Smooth muscle cell (in vitro differentiated cells): ENCODE results near the gene GTF3C1. TPM values are rescaled to one million over a fixed set of nuclear protein-coding genes. Genes with fewer than 3 reads are reported as not detected.

Experiments
- DNase-seq: peaks from one replicate; lab custom pipeline; 2025; ENCODE audit not compliant: unreplicated experiment; lab: John Stamatoyannopoulos, UW
- H2AFZ ChIP-seq: fragments of 200-600 bp; sonication (generic); 2 replicates; pipeline ENCODE4 v1.6.0; 2016; ENCODE audit warnings: antibody characterized with exemption, low read depth, mild to moderate bottlenecking
- H3F3A ChIP-seq: fragments of 200-600 bp; sonication (generic); 2 replicates; pipeline ENCODE4 v1.6.0; 2017; ENCODE audit warnings: antibody characterized with exemption, low read depth
- H3K27ac ChIP-seq: fragments of 200-600 bp; sonication (generic); 2 replicates; pipeline ENCODE4 v1.5.1; 2016; ENCODE audit warnings: low read depth, mild to moderate bottlenecking
- H3K27me3 ChIP-seq: fragments of 200-600 bp; sonication (generic); 2 replicates; pipeline ENCODE4 v1.6.1; 2016; ENCODE audit warnings: low read depth, mild to moderate bottlenecking
- H3K36me3 ChIP-seq: fragments of 200-600 bp; sonication (generic); 2 replicates; pipeline ENCODE4 v1.5.1; 2016; ENCODE audit warnings: low read depth
- H3K4me1 ChIP-seq: fragments of 200-600 bp; sonication (generic); 2 replicates; pipeline ENCODE4 v1.5.1; 2016; ENCODE audit warnings: low read depth
- H3K4me2 ChIP-seq: fragments of 200-600 bp; sonication (generic); 2 replicates; pipeline ENCODE4 v1.6.0; 2016; ENCODE audit warnings: mild to moderate bottlenecking
- H3K4me3 ChIP-seq: fragments of 200-600 bp; sonication (generic); 2 replicates; pipeline ENCODE4 v1.5.1; 2016; ENCODE audit warnings: mild to moderate bottlenecking
- H3K79me2 ChIP-seq: fragments of 200-600 bp; sonication (generic); 2 replicates; pipeline ENCODE4 v1.6.0; 2016; ENCODE audit warnings: low read depth, mild to moderate bottlenecking
- H3K9ac ChIP-seq: fragments of 200-600 bp; sonication (generic); 2 replicates; pipeline ENCODE4 v1.6.0; 2016; ENCODE audit warnings: low read depth
- H3K9me3 ChIP-seq: fragments of 200-600 bp; sonication (generic); replicated peaks from 2 replicates; pipeline ENCODE4 v1.5.1; 2016; ENCODE audit warnings: low read depth
- H4K20me1 ChIP-seq: fragments of 200-600 bp; sonication (generic); 2 replicates; pipeline ENCODE4 v1.6.0; 2016; ENCODE audit warnings: low read depth
- CTCF ChIP-seq: fragments of 200-600 bp; sonication (generic); IDR thresholded peaks from 2 replicates; pipeline ENCODE4 v1.5.1; 2017; ENCODE audit warnings: borderline replicate concordance, mild to moderate bottlenecking, antibody characterized with exemption; ENCODE audit not compliant: insufficient read depth, poor library complexity, severe bottlenecking
- WGBS: methylation state at CpG from one replicate; pipeline ENCODE4 v1.1.7; 2016; ENCODE audit warnings: low lambda C conversion rate; 5-methylcytosine and 5-hydroxymethylcytosine counted together
- polyA plus RNA-seq: library from polyadenylated mRNA; unstranded; fragments of >200 nt; fragmentation: Nextera tagmentation; extraction: Ambion mirVana; gene quantifications from 2 replicates; pipeline ENCODE4 v1.2.1, GENCODE V29; 2016
- total RNA-seq: library from RNA; depleted of rRNA; stranded (reverse); fragments of >200 nt; gene quantifications from 2 replicates; pipeline ENCODE4 v1.2.3, GENCODE V29; 2014

GTF3C1 gene
- total and polyA plus RNA-seq, 2 experiments from 2014 or later, result 47.6 to 78.5 TPM

- Histone ChIP-seq H3K36me3 (peaks cover 2% of the 10 kb centered on the region), H4K20me1 (no peaks in the 10 kb centered on the region), H3F3A (no peaks in the 10 kb centered on the region), H3K9ac (no peak overlapping the region), H3K4me1 (no peaks in the 10 kb centered on the region), H3K27me3 (no peaks in the 10 kb centered on the region), H2AFZ (no peak overlapping the region), H3K4me2 (no peak overlapping the region), H3K27ac (no peak overlapping the region), H3K79me2 (no peaks in the 10 kb centered on the region), H3K9me3 (no peaks in the 10 kb centered on the region), H3K4me3 (no peak overlapping the region)
- TF ChIP-seq CTCF, result no peak
- no peak for DNase-seq
- 95% methylated on average over 18 of the region's 18 CpGs for WGBS
Measured at GRCh38 chr16:27462200-27462845, 87.4 kb downstream of the GTF3C1 start.

GRCh38 chr16:27461483-27462171 is 88.1 kb downstream of the GTF3C1 start:
- Histone ChIP-seq H3K9me3 (no peaks in the 10 kb centered on the region), H3K9ac (no peak overlapping the region), H3K36me3 (no peaks in the 10 kb centered on the region), H3K4me2 (no peak overlapping the region), H3K27me3 (no peaks in the 10 kb centered on the region), H3F3A (no peaks in the 10 kb centered on the region), H4K20me1 (no peaks in the 10 kb centered on the region), H2AFZ (no peak overlapping the region), H3K4me3 (no peak overlapping the region), H3K4me1 (no peaks in the 10 kb centered on the region), H3K27ac (no peak overlapping the region), H3K79me2 (no peaks in the 10 kb centered on the region)
- DNase-seq, result no peak
- 88% methylated on average over 16 of the region's 16 CpGs for WGBS
- no peak for TF ChIP-seq CTCF

GRCh38 chr16:27460663-27461482 is 88.8 kb downstream of the GTF3C1 start:
- Histone ChIP-seq H3K4me1 (no peaks in the 10 kb centered on the region), H3K4me2 (no peak overlapping the region), H4K20me1 (no peaks in the 10 kb centered on the region), H3K27ac (no peak overlapping the region), H3K36me3 (no peaks in the 10 kb centered on the region), H3K27me3 (no peaks in the 10 kb centered on the region), H3K4me3 (no peak overlapping the region), H3K79me2 (no peaks in the 10 kb centered on the region), H3K9ac (no peak overlapping the region), H3K9me3 (no peaks in the 10 kb centered on the region), H3F3A (no peaks in the 10 kb centered on the region), H2AFZ (no peak overlapping the region)
- TF ChIP-seq CTCF, result no peak
- 92% methylated on average over 20 of the region's 20 CpGs for WGBS
- DNase-seq, result no peak
